Mononuclear cell (primary cell): ENCODE data around the gene NKX2-8. TPM values are rescaled to one million over a fixed set of nuclear protein-coding genes. Genes with fewer than 3 reads are reported as not detected.

ENCODE experiments used
- H3K27me3 ChIP-seq: 2 replicates; pipeline ENCODE4 v1.6.0; 2011; ENCODE audit warnings: low read length, control low read depth; ENCODE audit not compliant: insufficient read depth
- H3K4me1 ChIP-seq: 2 replicates; pipeline ENCODE4 v1.5.1; 2011; ENCODE audit warnings: mild to moderate bottlenecking, low read length, control low read depth; ENCODE audit not compliant: insufficient read depth
- H3K4me3 ChIP-seq: 2 replicates; pipeline ENCODE4 v1.5.1; 2011; ENCODE audit warnings: mild to moderate bottlenecking, low read length, moderate library complexity
- H3K9me3 ChIP-seq: 2 replicates; pipeline ENCODE4 v1.5.1; 2011; ENCODE audit warnings: low read depth, mild to moderate bottlenecking, control low read depth, low read length
- total RNA-seq: library from RNA; depleted of rRNA; stranded (reverse); fragments of >200 nt; gene quantifications from one replicate; pipeline ENCODE4 v1.2.3, GENCODE V29; 2012

Gene NKX2-8
- total RNA-seq, 1 donor, result not detected

DNA sequence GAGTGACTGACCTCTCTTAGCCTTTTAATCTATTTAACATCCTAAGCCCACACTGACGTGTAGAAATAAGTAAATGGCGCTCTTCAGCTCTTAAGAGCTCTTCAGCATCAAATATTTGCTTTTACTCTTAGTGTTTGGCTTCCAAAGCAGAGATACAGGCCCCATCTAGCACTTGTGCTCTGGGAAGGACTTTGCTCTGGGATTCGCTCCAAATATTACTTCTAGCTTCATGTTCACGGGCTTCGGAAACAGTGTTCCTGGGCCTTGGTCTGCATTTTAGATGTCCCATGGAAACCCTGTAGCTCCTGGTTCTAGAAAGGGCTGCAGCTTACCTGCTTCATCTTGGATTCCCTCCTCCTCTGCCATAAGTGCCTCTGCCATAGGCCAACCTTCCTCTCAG is 2.7 kb upstream of the NKX2-8 start:
- Histone ChIP-seq H3K4me1 (no peaks in the 10 kb centered on the region), H3K4me3 (no peak overlapping the region), H3K9me3 (no peaks in the 10 kb centered on the region), H3K27me3 (peaks cover 87% of the 10 kb centered on the region)

GRCh38 chr14:36583893-36584811 is 1.7 kb upstream of the NKX2-8 start:
- Histone ChIP-seq H3K4me3 (no peak overlapping the region), H3K4me1 (no peaks in the 10 kb centered on the region), H3K27me3 (peaks cover 88% of the 10 kb centered on the region), H3K9me3 (no peaks in the 10 kb centered on the region)

GRCh38 chr14:36583242-36583892 is 953 bp upstream of the NKX2-8 start:
- Histone ChIP-seq H3K27me3 (peaks cover 84% of the 10 kb centered on the region), H3K4me3 (no peak overlapping the region), H3K4me1 (no peaks in the 10 kb centered on the region), H3K9me3 (no peaks in the 10 kb centered on the region)

GRCh38 chr14:36582874-36583241 is 444 bp upstream of the NKX2-8 start:
- Histone ChIP-seq H3K9me3 (no peaks in the 10 kb centered on the region), H3K27me3 (peaks cover 79% of the 10 kb centered on the region), H3K4me1 (no peaks in the 10 kb centered on the region), H3K4me3 (no peak overlapping the region)

DNA sequence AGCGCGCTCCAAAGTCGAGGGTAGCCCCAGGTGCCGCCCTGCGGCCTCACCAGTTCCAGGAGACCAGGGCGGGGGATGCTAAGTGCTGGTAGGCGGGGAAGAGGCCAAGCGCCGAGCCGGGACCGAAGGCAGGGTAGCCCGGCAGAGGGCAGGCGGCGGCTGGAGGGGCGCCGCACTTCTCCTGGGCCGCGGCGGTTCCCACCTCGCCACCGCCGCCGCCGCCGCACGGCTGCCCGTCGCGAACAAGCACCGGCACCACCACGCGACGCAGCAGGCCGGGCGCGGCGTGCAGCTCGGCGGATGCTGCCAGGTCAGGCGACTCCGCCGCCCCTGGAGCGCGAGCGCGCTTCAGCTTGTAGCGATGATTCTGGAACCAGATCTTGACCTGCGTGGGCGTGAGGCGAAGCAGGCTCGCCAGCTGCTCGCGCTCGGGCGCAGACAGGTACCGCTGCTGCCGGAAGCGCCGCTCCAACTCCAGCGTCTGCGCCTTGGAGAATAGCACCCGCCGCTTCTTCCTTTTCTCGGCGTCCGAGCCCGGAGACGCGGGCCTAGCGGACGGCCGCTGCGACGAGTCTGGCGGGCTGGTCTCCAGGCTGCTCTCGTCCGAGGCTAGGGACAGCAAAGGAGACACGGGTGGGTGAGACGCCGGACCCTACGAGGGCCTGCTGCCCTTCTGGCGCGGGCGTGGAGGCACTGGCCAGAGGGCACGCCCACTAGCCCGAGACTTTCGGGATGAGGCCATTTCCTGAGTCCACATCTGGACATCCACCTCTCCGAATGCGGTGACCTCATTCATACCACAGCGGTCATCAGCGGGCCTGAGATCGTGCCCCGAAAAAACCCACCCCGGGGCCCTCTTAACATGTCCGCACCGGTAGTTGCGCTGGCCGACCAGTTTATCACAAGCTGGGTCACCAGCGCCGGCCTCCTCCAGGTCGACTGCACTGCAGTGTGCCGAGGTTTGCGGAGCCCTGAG is 1.3 kb downstream of the NKX2-8 start:
- Histone ChIP-seq H3K4me1 (no peaks in the 10 kb centered on the region), H3K27me3 (peaks cover 74% of the 10 kb centered on the region), H3K9me3 (no peaks in the 10 kb centered on the region), H3K4me3 (no peak overlapping the region)

- Histone ChIP-seq H3K4me3 (no peak overlapping the region), H3K4me1 (no peaks in the 10 kb centered on the region), H3K27me3 (peaks cover 69% of the 10 kb centered on the region), H3K9me3 (no peaks in the 10 kb centered on the region)
Observed at GRCh38 chr14:36580141-36580855, 2.1 kb downstream of the NKX2-8 start.

DNA sequence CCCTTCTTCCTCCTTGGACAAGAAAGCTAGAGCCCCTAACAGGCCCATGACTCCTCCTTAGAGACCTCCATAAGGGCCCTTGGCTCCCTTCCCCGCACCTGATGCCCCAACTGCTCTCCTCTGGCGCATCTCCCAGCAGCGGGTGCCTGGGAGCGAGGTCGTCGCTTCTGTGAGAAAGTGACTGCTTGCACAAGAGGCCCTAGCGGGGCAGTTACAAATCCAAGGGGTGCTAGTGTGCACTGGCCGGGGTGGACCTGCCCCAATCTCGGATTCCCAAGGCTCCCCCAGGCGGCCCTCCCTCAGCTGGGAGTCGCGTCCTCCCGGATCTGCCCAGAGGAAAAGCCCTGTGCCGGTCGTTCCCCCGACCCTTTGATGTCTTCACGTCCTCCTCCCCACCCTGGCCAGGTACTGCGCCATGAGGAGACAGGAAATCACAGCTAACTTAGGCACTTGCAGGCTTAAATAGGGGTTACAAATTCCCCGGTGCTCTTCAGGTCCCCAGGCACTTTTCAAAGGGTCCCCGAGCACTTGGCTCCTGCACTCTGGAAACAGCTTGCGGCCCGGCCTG is 2.8 kb downstream of the NKX2-8 start:
- Histone ChIP-seq H3K9me3 (no peaks in the 10 kb centered on the region), H3K4me3 (no peak overlapping the region), H3K4me1 (no peaks in the 10 kb centered on the region), H3K27me3 (peaks cover 65% of the 10 kb centered on the region)

DNA sequence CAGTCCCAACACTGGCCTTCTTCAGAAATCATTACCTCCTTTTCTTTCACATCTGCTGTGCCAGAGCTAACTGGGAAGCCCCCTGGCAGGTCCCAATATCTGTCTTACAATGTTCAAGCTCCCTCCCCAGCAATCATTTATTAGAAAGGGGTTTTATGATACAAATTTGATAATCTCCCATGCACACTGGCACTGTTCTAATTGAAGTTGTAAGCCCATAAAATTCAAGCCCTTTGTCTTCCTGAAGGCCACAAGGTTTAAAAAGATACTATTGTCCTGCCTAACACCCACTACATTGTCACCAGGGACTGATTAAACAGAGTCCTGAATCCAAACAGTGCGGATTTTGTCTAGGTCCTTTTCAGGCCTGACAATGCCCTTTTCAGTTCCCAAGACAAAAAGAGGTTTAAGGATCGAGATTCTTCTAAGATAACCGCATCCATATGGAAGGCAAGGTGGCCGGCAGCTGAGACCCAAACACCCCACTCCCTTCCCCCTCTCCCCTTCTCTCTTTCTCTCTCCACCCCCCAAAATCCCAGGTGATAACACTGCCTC is 3.3 kb downstream of the NKX2-8 start:
- Histone ChIP-seq H3K27me3 (peaks cover 59% of the 10 kb centered on the region), H3K4me1 (no peaks in the 10 kb centered on the region), H3K4me3 (no peak overlapping the region), H3K9me3 (no peaks in the 10 kb centered on the region)

- Histone ChIP-seq H3K9me3 (no peaks in the 10 kb centered on the region), H3K4me1 (no peaks in the 10 kb centered on the region), H3K27me3 (peaks cover 2% of the 10 kb centered on the region), H3K4me3 (no peak overlapping the region)
Observed at GRCh38 chr14:36570065-36570464, 12.3 kb downstream of the NKX2-8 start.

- H3K4me1 ChIP-seq, result no peaks in the 10 kb centered on the region
- H3K27me3 ChIP-seq, result peaks cover 5% of the 10 kb centered on the region
- H3K9me3 ChIP-seq, result no peaks in the 10 kb centered on the region
- no peak overlapping the region for H3K4me3 ChIP-seq
Observed at GRCh38 chr14:36556811-36557433, 25.5 kb downstream of the NKX2-8 start.

DNA sequence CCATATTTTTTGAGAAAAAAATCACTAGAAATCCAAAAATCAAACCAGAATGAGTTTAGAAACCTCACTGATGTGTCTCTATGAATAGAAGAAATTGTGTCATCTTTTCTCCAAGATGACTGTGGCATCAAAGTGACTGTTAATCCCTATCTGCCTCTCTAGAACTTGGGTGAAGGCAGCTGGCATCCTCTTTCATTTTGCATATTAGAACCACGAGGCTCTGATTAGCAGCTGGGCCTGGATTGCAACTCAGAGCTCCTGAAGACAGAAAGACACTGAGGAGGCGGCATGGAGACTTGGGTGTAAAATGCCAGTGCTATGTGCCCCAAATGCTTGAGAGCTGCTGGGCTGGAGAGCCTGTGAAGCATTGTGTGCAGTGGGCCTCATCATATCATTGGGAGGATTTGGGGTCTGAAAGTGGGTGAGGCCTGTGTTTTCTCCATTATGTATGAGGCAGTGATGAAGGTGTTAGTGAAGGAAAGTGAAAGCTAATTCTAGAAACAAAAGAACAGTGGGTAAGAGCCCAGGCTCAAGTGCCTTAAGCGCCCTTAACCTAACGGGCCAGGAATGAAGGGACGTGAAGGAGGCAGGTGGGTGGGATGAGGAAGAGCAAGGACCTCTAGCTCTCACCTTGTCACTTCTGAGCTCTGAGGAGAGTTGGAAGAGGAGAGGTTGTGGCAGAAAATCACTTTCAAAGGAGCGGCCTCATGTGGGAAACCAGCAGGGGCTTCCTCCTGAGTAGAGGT is 26.2 kb downstream of the NKX2-8 start:
- Histone ChIP-seq H3K4me3 (no peak overlapping the region), H3K9me3 (no peaks in the 10 kb centered on the region), H3K27me3 (peaks cover 3% of the 10 kb centered on the region), H3K4me1 (no peaks in the 10 kb centered on the region)

DNA sequence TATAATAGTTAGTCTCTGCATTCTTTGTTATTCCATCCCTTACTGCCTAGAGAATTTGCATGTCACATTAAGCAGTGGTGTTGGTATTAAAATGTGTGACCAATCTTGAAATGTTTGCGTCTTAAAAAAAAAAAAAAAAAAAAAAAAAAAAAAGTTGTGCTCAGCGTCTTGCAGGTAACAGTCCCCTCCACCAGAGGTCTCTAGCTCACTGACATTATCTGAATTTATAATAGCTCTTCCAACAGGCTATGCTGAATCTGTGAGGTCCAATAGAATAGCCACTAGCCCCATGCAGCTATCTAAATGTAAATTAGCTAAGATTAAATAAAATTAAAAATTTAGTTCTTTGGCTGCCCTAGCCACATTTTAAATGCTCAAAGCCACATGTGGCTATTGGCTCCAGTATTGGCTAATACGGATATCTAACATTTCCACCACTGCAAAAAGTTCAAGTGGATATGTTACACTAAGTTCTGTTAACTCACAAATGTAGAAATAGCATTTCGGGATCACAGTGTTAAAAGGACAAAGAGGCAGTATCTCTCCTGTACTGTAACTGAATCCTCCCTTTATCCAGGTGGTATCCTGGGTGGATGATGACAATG is 28.7 kb downstream of the NKX2-8 start:
- Histone ChIP-seq H3K9me3 (no peaks in the 10 kb centered on the region), H3K4me3 (no peak overlapping the region), H3K27me3 (peaks cover 3% of the 10 kb centered on the region), H3K4me1 (no peaks in the 10 kb centered on the region)

DNA sequence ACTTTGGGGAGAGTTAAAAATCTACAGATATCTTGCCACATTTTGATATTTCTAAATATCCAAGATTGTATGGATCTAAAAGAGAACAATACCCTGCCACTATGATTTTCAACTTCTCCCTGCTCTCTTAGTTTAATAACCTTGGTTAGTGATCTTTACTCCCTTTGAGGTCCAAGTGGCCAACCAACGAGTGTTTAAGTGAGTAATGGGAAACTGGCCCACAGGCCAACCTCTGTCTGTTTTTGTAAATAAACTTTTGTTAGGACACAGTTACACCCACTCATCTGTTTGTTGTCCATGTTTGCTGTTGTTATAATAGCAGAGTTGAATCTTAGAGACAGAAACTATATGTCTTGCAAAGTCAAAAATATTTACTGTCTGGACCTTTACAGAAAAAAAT is 31.5 kb downstream of the NKX2-8 start:
- no peaks in the 10 kb centered on the region for H3K9me3 ChIP-seq
- peaks cover 5% of the 10 kb centered on the region for H3K27me3 ChIP-seq
- H3K4me1 ChIP-seq, result no peaks in the 10 kb centered on the region
- H3K4me3 ChIP-seq, result no peak overlapping the region
